PC-3 (cell line): ENCODE data around the gene UBN2. TPM values are rescaled to one million over a fixed set of nuclear protein-coding genes. Genes with fewer than 3 reads are reported as not detected.

Experiments used
- ATAC-seq: fragments of 200-7000 bp; cut with Tn5 transposase; 2 replicates; pipeline ENCODE4 v1.9.1; 2020; ENCODE audit warnings: mild to moderate bottlenecking, moderate library complexity
- BruUV-seq: library from RNA; stranded (reverse); fragments of 400-500 nt; replicated peaks from 2 replicates; lab custom pipeline; 2021; lab: Mats Ljungman, UMichigan
- CTCF ChIA-PET: fragments of 300-600 bp; sonication (Branson Sonifier 250); formaldehyde crosslinking; loops from one replicate; lab custom pipeline; 2022; ENCODE audit warnings: antibody characterized with exemption; lab: Charles Lee
- POLR2A ChIA-PET: fragments of 300-600 bp; sonication (Branson Sonifier 250); formaldehyde crosslinking; loops from one replicate; lab custom pipeline; 2022; ENCODE audit warnings: antibody characterized with exemption; ENCODE audit not compliant: unreplicated experiment; lab: Charles Lee
- DNase-seq: peaks from one replicate; pipeline ENCODE4 v3.0.0-alpha.2; 2015
- H2AFZ ChIP-seq: fragments of 300-600 bp; sonication (generic); 2 replicates; pipeline ENCODE4 v1.6.0; 2016; ENCODE audit warnings: antibody characterized with exemption, low read length
- H3F3A ChIP-seq: fragments of 300-600 bp; sonication (generic); one replicate; pipeline ENCODE4 v1.6.0; 2017; ENCODE audit warnings: antibody characterized with exemption, low read length, control low read depth, mild to moderate bottlenecking; ENCODE audit not compliant: unreplicated experiment
- H3K27ac ChIP-seq: fragments of 300-600 bp; sonication (generic); 2 replicates; pipeline ENCODE4 v1.5.1; 2016; ENCODE audit warnings: mild to moderate bottlenecking, low read length
- H3K27me3 ChIP-seq: fragments of 300-600 bp; sonication (generic); 2 replicates; pipeline ENCODE4 v1.6.1; 2016; ENCODE audit warnings: low read length, mixed read lengths
- H3K36me3 ChIP-seq: fragments of 300-600 bp; sonication (generic); 2 replicates; pipeline ENCODE4 v1.6.1; 2016; ENCODE audit warnings: low read depth, mixed run types, low read length, mixed read lengths
- H3K4me1 ChIP-seq: fragments of 300-600 bp; sonication (generic); 2 replicates; pipeline ENCODE4 v1.5.1; 2016; ENCODE audit warnings: low read length; ENCODE audit not compliant: insufficient read depth
- H3K4me2 ChIP-seq: fragments of 300-600 bp; sonication (generic); 2 replicates; pipeline ENCODE4 v1.6.0; 2016; ENCODE audit warnings: low read length
- H3K4me3 ChIP-seq: fragments of 300-600 bp; sonication (generic); 2 replicates; pipeline ENCODE4 v1.5.1; 2016; ENCODE audit warnings: mild to moderate bottlenecking, low read length, mixed read lengths
- H3K79me2 ChIP-seq: fragments of 300-600 bp; sonication (generic); 2 replicates; pipeline ENCODE4 v1.6.1; 2017; ENCODE audit warnings: low read length, mixed read lengths
- H3K9ac ChIP-seq: fragments of 300-600 bp; sonication (generic); 2 replicates; pipeline ENCODE4 v1.6.0; 2016; ENCODE audit warnings: mild to moderate bottlenecking, low read length
- H3K9me2 ChIP-seq: fragments of 300-600 bp; sonication (generic); replicated peaks from 2 replicates; pipeline ENCODE4 v1.6.1; 2016; ENCODE audit warnings: mixed run types, low read length, mixed read lengths
- H3K9me3 ChIP-seq: fragments of 300-600 bp; sonication (generic); 2 replicates; pipeline ENCODE4 v1.6.1; 2016; ENCODE audit warnings: low read length, mixed read lengths
- H4K20me1 ChIP-seq: fragments of 300-600 bp; sonication (generic); 2 replicates; pipeline ENCODE4 v1.6.1; 2016; ENCODE audit warnings: low read length, mixed read lengths
- EZH2 ChIP-seq: fragments of 300-600 bp; sonication (generic); IDR thresholded peaks from one replicate; pipeline ENCODE4 v1.6.1; 2017; ENCODE audit warnings: antibody characterized with exemption, mild to moderate bottlenecking, low read length; ENCODE audit not compliant: unreplicated experiment
- EZH2phosphoT487 ChIP-seq: fragments of 300-600 bp; sonication (generic); IDR thresholded peaks from 2 replicates; pipeline ENCODE4 v1.6.1; 2018; ENCODE audit warnings: mild to moderate bottlenecking, antibody characterized with exemption, low read length, borderline replicate concordance
- intact Hi-C: fragments of 100-400 bp; cut with micrococcal nuclease; formaldehyde crosslinking; loops from 2 replicates; pipeline ENCODE4 v1.9.0; 2023
- total RNA-seq: library from RNA; depleted of rRNA; stranded (reverse); fragments of >200 nt; gene quantifications from 2 replicates; pipeline ENCODE4 v1.2.3, GENCODE V29; 2014
- TF ChIP-seq, protein P1 (sequence below): fragments of 300-600 bp; sonication (generic); conservative IDR thresholded peaks from 2 replicates; pipeline ENCODE4 v1.5.1; 2017; ENCODE audit warnings: antibody characterized with exemption, low read depth, mild to moderate bottlenecking, low read length

UBN2 gene
- total RNA-seq, 1 experiment from 2014 or later: 2.2 TPM

DNA sequence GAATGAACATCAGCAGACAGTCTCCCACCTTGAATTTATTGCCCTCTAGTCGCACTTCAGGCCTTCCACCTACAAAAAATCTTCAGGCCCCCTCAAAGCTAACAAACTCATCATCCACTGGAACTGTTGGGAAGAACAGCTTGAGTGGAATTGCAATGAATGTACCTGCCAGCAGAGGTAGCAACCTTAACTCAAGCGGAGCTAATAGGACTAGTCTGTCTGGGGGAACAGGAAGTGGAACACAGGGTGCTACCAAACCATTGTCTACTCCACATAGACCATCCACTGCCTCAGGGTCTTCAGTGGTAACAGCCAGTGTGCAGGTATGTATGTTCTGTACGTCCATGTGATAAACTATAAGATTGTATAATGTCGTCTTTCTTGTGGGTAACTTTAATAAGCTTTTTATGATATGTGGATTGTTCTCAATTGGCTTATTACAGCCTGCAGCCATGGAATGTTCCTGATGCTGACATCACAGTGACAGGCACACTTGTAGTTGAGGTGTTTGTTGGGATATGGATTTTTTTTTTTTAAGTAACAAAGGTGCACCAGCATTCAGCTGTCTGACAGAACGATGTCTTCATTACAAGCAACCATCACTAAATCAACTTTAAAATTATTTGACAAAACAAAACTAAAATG, 53.3 kb downstream of the UBN2 start:
- Histone ChIP-seq H3K36me3 (peaks cover 13% of the 10 kb centered on the region), H3K79me2 (no peaks in the 10 kb centered on the region), H3K27ac (no peak overlapping the region), H2AFZ (no peak overlapping the region), H3K4me1 (no peaks in the 10 kb centered on the region), H3K9me2 (no peaks in the 10 kb centered on the region), H3K9ac (no peak overlapping the region), H4K20me1 (no peaks in the 10 kb centered on the region), H3K4me2 (no peak overlapping the region), H3K9me3 (no peaks in the 10 kb centered on the region), H3K4me3 (no peak overlapping the region), H3K27me3 (no peaks in the 10 kb centered on the region), H3F3A (no peaks in the 10 kb centered on the region)
- intact Hi-C loops: no loop called here
- BruUV-seq: no TSS peak
- TF ChIP-seq EZH2 (no peak), EZH2phosphoT487 (no peak)
- TF ChIP-seq, protein P1, sequence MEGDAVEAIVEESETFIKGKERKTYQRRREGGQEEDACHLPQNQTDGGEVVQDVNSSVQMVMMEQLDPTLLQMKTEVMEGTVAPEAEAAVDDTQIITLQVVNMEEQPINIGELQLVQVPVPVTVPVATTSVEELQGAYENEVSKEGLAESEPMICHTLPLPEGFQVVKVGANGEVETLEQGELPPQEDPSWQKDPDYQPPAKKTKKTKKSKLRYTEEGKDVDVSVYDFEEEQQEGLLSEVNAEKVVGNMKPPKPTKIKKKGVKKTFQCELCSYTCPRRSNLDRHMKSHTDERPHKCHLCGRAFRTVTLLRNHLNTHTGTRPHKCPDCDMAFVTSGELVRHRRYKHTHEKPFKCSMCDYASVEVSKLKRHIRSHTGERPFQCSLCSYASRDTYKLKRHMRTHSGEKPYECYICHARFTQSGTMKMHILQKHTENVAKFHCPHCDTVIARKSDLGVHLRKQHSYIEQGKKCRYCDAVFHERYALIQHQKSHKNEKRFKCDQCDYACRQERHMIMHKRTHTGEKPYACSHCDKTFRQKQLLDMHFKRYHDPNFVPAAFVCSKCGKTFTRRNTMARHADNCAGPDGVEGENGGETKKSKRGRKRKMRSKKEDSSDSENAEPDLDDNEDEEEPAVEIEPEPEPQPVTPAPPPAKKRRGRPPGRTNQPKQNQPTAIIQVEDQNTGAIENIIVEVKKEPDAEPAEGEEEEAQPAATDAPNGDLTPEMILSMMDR: no peak
- ChIA-PET POLR2A (no interaction called here), CTCF (no interaction called here)
- peak; percentile 4 for DNase-seq
- no peak for ATAC-seq

DNA sequence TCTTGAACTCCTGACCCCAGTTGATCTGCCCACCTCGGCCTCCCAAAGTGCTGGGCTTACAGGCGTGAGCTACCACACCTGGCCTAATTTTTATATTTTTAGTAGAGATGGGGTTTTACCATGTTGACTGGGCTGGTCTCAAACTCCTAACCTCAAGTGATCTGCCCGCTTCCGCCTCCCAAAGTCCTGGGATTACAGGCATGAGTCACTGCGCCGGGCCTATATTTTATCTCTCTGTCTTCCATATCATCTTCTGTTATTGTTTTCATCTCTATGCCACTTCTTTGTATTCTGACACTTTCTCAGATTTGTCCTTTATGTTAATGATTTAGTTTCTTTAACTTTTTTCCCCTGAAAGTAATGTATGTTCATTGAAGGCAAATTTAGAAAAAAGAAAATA, 55.1 kb downstream of the UBN2 start:
- no peaks in the 10 kb centered on the region for H3K9me2 ChIP-seq
- no peak overlapping the region for H3K27ac ChIP-seq
- H3K79me2 ChIP-seq: no peaks in the 10 kb centered on the region
- ATAC-seq: no peak
- H3K9me3 ChIP-seq: no peaks in the 10 kb centered on the region
- H3K4me2 ChIP-seq: no peak overlapping the region
- H3K4me1 ChIP-seq: no peaks in the 10 kb centered on the region
- no peak overlapping the region for H3K4me3 ChIP-seq
- H4K20me1 ChIP-seq: no peaks in the 10 kb centered on the region
- DNase-seq: no peak
- BruUV-seq: no TSS peak
- H3K36me3 ChIP-seq: peaks cover 13% of the 10 kb centered on the region
- TF ChIP-seq EZH2 (no peak), EZH2phosphoT487 (no peak)
- TF ChIP-seq, protein P1: no peak
- H3K27me3 ChIP-seq: no peaks in the 10 kb centered on the region
- POLR2A ChIA-PET: no interaction called here
- H2AFZ ChIP-seq: no peak overlapping the region
- H3K9ac ChIP-seq: no peak overlapping the region
- intact Hi-C loops: no loop called here
- CTCF ChIA-PET: no interaction called here
- no peaks in the 10 kb centered on the region for H3F3A ChIP-seq

DNA sequence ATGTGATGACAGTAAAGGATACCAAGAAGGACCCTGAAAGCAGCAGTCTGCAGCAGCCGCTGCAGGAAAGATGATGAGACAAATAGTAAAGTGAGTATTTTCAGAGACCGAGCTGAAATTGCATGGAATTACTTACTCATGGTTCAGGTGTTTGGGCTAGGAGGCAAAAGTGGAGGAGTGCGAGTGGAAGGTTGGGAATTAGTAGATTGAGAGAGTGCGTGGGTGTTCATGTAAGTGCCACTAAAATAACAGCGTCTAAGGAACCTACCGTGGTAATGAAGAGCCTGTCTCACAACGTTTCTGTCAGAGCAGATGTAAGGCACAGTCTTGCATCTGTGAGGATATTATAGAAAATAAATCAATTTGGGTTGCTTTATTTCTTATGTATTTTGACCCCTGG, 61.8 kb downstream of the UBN2 start:
- intact Hi-C loops: no loop called here
- Histone ChIP-seq H3K9me3 (no peaks in the 10 kb centered on the region), H3K79me2 (no peaks in the 10 kb centered on the region), H3K27me3 (no peaks in the 10 kb centered on the region), H3K4me2 (no peak overlapping the region), H2AFZ (no peak overlapping the region), H3K9ac (no peak overlapping the region), H3K27ac (no peak overlapping the region), H4K20me1 (no peaks in the 10 kb centered on the region), H3K9me2 (no peaks in the 10 kb centered on the region), H3K36me3 (no peaks in the 10 kb centered on the region), H3K4me3 (no peak overlapping the region), H3K4me1 (no peaks in the 10 kb centered on the region), H3F3A (no peaks in the 10 kb centered on the region)
- CTCF ChIA-PET: no interaction called here
- ATAC-seq (no peak), DNase-seq (no peak)
- BruUV-seq: no TSS peak
- POLR2A ChIA-PET: no interaction called here
- TF ChIP-seq EZH2: no peak
- TF ChIP-seq EZH2phosphoT487: no peak
- TF ChIP-seq, protein P1: no peak
